Ascending aorta (tissue), 2 donors: ENCODE data around the gene SAP130. TPM values are rescaled to one million over a fixed set of nuclear protein-coding genes. Genes with fewer than 3 reads are reported as not detected.
"Not testable (repeated sequence)": the region's sequence is repeated elsewhere in the genome, so short reads cannot be mapped to it uniquely, and the experiment has no call there.

ENCODE experiments used
- DNase-seq, 2 donors: peaks; one replicate each; pipeline ENCODE4 v3.0.0-alpha.2; 2019; ENCODE audit warnings: low spot score in 2 of 2
- H3K27ac ChIP-seq, 2 donors: fragments of 200-600 bp; sonication (generic); one replicate each; pipeline ENCODE4 v1.5.1; 2016 to 2017; ENCODE audit warnings: mild to moderate bottlenecking in 1 of 2
- H3K27me3 ChIP-seq: fragments of 200-600 bp; sonication (generic); one replicate; pipeline ENCODE4 v1.5.1; 2017
- H3K36me3 ChIP-seq, 2 donors: fragments of 200-600 bp; sonication (generic); one replicate each; pipeline ENCODE4 v1.5.1; 2016
- H3K4me1 ChIP-seq, 2 donors: fragments of 200-600 bp; sonication (generic); one replicate each; pipeline ENCODE4 v1.5.1; 2016 to 2017; ENCODE audit warnings: mild to moderate bottlenecking in 1 of 2
- H3K4me3 ChIP-seq, 2 donors: fragments of 200-600 bp; sonication (generic); one replicate each; pipeline ENCODE4 v1.5.1; 2016 to 2017; ENCODE audit warnings: mild to moderate bottlenecking in 1 of 2
- H3K9me3 ChIP-seq, 2 donors: fragments of 200-600 bp; sonication (generic); one replicate each; pipeline ENCODE4 v1.5.1; 2016
- intact Hi-C: fragments of 100-400 bp; cut with DNase I; formaldehyde crosslinking; loops from one replicate; pipeline ENCODE4 v1.15.1; 2023
- total RNA-seq: library from RNA; depleted of rRNA; stranded (reverse); fragments of >200 nt; gene quantifications from one replicate; pipeline ENCODE4 v1.1.0, GENCODE V29; 2016
- TF ChIP-seq, protein P1 (sequence below), 3 experiments: fragments of 200-600 bp in 2 of 3; fragments of 450-650 bp in 1 of 3; sonication (generic) in 2 of 3; IDR thresholded peaks; one replicate each; pipeline ENCODE4 v1.5.1; 2016 to 2019; ENCODE audit warnings: antibody characterized with exemption in 3 of 3, mild to moderate bottlenecking in 1 of 3, moderate library complexity in 1 of 3

The SAP130 gene
- total RNA-seq, 1 donor from 2014 or later: 2.8 TPM

DNA sequence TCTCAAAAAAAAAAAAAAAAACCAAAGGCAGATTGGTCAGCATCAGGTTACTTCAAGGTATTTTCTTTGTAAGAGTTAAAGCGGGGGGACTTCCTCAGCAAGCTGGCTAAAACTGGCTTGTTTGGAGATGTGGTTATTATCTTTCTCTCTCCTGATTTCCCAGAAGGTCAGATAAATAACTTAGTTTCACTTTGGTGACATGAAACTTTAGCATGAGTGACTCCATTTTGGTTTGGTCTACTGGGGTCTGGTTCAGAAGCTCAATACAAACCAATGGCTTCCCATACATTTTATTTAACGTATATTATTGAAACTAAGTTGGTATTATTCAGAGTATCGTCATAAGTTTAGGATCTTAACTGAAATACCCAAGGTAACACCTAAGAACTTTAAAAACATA lies 100.5 kb downstream of the SAP130 start:
- Histone ChIP-seq H3K27me3 (no peaks in the 10 kb centered on the region), H3K4me3 (no peak overlapping the region), H3K4me1 (no peaks in the 10 kb centered on the region), H3K36me3 (no peaks in the 10 kb centered on the region), H3K9me3 (no peaks in the 10 kb centered on the region), H3K27ac (no peak overlapping the region)
- no peak for DNase-seq
- intact Hi-C loops: no loop called here
- TF ChIP-seq, protein P1, sequence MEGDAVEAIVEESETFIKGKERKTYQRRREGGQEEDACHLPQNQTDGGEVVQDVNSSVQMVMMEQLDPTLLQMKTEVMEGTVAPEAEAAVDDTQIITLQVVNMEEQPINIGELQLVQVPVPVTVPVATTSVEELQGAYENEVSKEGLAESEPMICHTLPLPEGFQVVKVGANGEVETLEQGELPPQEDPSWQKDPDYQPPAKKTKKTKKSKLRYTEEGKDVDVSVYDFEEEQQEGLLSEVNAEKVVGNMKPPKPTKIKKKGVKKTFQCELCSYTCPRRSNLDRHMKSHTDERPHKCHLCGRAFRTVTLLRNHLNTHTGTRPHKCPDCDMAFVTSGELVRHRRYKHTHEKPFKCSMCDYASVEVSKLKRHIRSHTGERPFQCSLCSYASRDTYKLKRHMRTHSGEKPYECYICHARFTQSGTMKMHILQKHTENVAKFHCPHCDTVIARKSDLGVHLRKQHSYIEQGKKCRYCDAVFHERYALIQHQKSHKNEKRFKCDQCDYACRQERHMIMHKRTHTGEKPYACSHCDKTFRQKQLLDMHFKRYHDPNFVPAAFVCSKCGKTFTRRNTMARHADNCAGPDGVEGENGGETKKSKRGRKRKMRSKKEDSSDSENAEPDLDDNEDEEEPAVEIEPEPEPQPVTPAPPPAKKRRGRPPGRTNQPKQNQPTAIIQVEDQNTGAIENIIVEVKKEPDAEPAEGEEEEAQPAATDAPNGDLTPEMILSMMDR (IDR thresholded peaks at IDR 0.05): no peak

DNA sequence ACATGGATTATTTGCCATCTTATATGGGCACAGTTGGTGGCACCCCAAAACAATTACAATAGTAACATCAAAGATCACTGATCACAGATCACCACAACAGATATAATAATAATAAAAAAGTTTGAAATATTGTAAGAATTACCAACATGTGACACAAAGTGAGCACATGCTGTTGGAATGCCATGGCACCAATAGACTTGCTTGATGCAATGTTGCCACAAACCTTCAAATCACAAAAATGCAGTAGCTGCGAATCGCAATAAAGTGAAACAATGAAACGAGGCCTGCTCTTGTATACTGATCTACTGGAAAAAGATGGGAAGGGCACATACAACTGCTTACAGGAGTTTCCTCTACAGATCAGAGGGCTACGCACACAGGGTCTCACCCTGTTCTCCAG lies 109.9 kb downstream of the SAP130 start:
- H3K36me3 ChIP-seq: no peaks in the 10 kb centered on the region
- intact Hi-C loops: no loop called here

DNA sequence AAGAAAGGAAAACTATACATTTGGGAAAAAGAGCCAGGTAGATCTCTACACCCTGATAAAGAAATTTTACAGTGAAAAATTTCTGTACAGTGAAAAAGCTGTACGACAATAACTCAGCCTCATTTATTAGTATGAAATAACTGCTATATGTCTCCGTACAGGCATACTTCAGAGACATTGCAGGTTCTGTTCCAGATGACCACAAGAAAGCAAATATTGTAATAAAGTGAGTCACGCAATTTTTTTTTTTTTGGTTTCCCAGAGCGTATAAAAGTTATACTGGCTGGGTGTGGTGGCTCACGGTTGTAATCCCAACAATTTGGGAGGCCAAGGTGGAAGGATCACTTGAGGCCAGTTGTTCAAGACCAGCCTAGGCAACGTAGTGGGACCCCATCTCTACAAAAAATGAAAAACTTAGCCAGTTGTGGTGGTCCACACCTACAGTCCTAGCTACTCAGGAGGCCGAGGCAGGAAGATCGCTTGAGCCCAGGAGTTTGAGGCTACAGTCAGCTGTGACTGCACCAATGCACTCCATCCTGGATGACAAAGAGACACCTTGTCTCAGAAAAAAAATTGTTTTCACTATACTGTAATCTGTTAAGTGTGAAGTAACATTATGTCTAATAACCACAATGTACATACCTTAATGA lies 113.9 kb downstream of the SAP130 start:
- no peak overlapping the region for H3K27ac ChIP-seq
- H3K9me3 ChIP-seq: no peaks in the 10 kb centered on the region
- no peak overlapping the region for H3K4me3 ChIP-seq
- DNase-seq: no peak
- H3K4me1 ChIP-seq: no peaks in the 10 kb centered on the region
- no peaks in the 10 kb centered on the region for H3K27me3 ChIP-seq
- TF ChIP-seq, protein P1 (IDR thresholded peaks at IDR 0.05): no peak
- no peaks in the 10 kb centered on the region for H3K36me3 ChIP-seq
- intact Hi-C loops: no loop called here

More for the DNA sequence above, 109.9 kb downstream of the SAP130 start:
- no peaks in the 10 kb centered on the region for H3K27me3 ChIP-seq
- H3K9me3 ChIP-seq: no peaks in the 10 kb centered on the region
- H3K27ac ChIP-seq: no peak overlapping the region
- TF ChIP-seq, protein P1 (IDR thresholded peaks at IDR 0.05): no peak
- H3K4me1 ChIP-seq: no peaks in the 10 kb centered on the region
- no peak for DNase-seq
- H3K4me3 ChIP-seq: no peak overlapping the region

DNA sequence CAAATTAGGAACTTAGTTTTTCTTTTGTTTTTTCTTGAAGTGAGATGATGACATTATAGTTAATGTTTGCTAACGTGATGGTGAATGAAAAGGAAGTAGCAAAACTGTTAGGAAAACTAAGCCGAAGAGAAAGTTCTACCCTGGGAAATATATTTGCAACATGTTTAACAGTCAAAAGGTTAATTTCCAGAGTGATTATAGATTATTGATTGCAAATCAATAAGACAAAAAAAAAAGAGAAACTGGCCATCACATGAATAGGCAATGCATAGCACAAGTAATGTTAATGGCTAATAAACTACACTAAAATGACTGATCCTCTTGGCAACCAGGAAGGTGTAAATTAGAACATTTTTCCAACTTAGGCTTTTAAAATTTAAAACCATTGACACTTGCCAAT lies 116.1 kb downstream of the SAP130 start:
- TF ChIP-seq, protein P1 (IDR thresholded peaks at IDR 0.05): no peak
- no peak for DNase-seq
- no peaks in the 10 kb centered on the region for H3K36me3 ChIP-seq
- H3K27me3 ChIP-seq: no peaks in the 10 kb centered on the region
- no peaks in the 10 kb centered on the region for H3K9me3 ChIP-seq
- intact Hi-C loops: no loop called here
- H3K4me1 ChIP-seq: no peaks in the 10 kb centered on the region
- H3K27ac ChIP-seq: no peak overlapping the region
- H3K4me3 ChIP-seq: no peak overlapping the region

DNA sequence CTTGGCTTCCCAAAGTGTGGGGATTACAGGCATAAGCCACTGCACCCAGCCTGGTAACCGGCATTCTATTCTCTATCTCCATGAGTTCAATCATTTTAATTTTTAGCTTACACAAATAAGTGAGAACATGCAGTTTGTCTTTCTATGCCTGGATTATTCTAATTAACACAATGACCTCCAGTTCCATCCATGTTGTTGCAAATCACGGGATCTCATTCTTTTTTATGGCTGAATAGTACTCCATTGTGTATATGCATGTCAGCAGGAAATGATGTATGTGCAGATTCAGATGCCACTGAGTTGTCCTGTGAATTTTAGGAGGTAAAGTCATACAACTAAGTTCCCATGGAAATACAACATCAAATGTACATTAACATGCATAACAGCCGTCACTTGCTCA lies 117.4 kb downstream of the SAP130 start:
- intact Hi-C loops: no loop called here
- Histone ChIP-seq H3K4me1 (no peaks in the 10 kb centered on the region), H3K9me3 (no peaks in the 10 kb centered on the region), H3K4me3 (no peak overlapping the region), H3K27ac (no peak overlapping the region), H3K36me3 (no peaks in the 10 kb centered on the region), H3K27me3 (no peaks in the 10 kb centered on the region)
- no peak for DNase-seq
- TF ChIP-seq, protein P1 (IDR thresholded peaks at IDR 0.05): no peak

DNA sequence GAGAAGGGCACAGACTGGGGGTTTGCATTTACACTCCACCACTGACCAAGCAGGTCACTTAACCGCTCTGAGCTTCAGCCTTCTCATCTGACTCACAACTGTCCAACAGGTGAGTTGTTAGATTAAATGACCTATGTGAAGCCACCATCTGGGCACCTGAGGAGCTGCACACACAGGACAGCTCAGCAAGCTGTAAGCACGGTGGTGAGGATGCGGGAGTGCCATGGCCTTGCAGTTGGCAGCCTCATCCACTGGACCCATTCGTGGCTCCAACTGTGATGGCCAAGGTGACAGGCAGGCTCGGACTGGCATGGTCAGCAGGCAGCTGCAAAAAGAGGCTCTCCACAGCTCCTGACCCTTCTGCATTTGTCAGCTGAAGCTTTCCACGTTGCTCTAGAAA lies 118.8 kb downstream of the SAP130 start:
- H3K9me3 ChIP-seq: no peaks in the 10 kb centered on the region
- TF ChIP-seq, protein P1 (IDR thresholded peaks at IDR 0.05): no peak
- no peaks in the 10 kb centered on the region for H3K4me1 ChIP-seq
- no peaks in the 10 kb centered on the region for H3K36me3 ChIP-seq
- intact Hi-C loops: no loop called here
- H3K27me3 ChIP-seq: no peaks in the 10 kb centered on the region
- no peak overlapping the region for H3K4me3 ChIP-seq
- H3K27ac ChIP-seq: no peak overlapping the region
- no peak for DNase-seq

DNA sequence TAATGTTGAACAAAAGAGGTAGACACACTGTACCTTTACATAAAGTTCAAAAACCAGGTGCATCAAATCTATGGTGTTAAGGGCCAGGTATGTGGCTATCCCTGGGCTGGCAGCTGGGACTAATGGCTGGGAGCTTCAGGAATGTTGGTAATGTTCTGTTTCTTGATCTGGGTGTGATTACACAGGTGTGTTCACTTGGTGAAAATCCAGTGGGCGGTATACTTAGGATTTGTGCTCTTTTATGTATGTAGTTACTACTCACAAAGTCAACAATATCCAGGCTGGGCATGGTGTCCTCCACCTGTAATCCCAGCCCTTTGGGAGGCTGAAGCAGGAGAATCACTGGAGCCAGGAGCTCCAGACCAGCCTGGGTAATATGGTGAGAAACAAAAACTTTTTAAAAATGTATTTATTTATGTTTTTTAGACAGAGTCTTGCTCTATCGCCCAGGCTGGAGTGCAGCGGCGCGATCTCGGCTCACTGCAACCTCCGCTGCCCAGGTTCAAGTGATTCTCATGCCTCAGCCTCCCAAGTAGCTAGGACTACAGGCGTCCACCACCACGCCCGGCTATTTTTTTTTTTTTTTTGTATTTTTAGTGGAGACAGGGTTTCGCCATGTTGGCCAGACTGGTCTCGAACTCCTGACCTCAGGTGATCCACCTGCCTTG lies 120.0 kb downstream of the SAP130 start:
- H3K9me3 ChIP-seq, H3K36me3 ChIP-seq, H3K27ac ChIP-seq, H3K4me3 ChIP-seq, H3K4me1 ChIP-seq, H3K27me3 ChIP-seq, DNase-seq, intact Hi-C loops: not testable (repeated sequence)
